ENCODE results near the gene TRPM4.
"Not testable (repeated sequence)": the region's sequence is repeated elsewhere in the genome, so short reads cannot be mapped to it uniquely, and the experiment has no call there.

The TRPM4 gene

DNA sequence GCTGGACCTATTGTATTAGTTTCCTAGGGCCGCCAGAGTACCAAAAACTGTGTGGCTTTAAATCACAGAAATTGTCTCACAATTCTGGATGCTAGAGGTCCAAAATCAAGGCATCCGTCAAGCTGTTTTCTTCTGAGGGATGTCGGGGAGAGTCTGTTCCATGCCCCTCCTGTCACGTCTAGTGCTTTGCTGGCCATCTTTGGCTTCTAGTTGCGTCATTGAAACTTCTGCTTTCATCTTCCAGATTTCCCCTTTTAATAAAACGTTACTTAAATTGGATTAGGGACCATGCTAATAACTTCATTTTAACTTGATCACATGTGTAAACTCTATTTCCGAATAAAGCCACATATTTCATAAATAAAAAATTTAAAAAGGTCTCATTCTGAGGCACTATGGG lies 47.5 kb downstream of the TRPM4 start:
- no peak for DNase-seq (ENCODE audit: low spot score in 2 of 2)
- H3K36me3 Mint-ChIP-seq = no peaks in the 10 kb centered on the region
- peak; percentile 77 for ATAC-seq (ENCODE audit: low read depth)
- no peak overlapping the region for H3K27ac Mint-ChIP-seq
- no peak overlapping the region for H3K4me3 Mint-ChIP-seq
- peaks cover 8% of the 10 kb centered on the region for H3K4me1 Mint-ChIP-seq
- no peaks in the 10 kb centered on the region for H3K9me3 Mint-ChIP-seq
- H3K27me3 Mint-ChIP-seq = peaks cover 3% of the 10 kb centered on the region

- not testable (repeated sequence) for ATAC-seq (ENCODE audit: low read depth); H3K36me3 Mint-ChIP-seq; H3K4me3 Mint-ChIP-seq; H3K27me3 Mint-ChIP-seq; DNase-seq (ENCODE audit: low spot score in 2 of 2); H3K27ac Mint-ChIP-seq; H3K9me3 Mint-ChIP-seq
- peaks cover 17% of the 10 kb centered on the region for H3K4me1 Mint-ChIP-seq
Observed at GRCh38 chr19:49209502-49209901, 51.9 kb downstream of the TRPM4 start.

DNA sequence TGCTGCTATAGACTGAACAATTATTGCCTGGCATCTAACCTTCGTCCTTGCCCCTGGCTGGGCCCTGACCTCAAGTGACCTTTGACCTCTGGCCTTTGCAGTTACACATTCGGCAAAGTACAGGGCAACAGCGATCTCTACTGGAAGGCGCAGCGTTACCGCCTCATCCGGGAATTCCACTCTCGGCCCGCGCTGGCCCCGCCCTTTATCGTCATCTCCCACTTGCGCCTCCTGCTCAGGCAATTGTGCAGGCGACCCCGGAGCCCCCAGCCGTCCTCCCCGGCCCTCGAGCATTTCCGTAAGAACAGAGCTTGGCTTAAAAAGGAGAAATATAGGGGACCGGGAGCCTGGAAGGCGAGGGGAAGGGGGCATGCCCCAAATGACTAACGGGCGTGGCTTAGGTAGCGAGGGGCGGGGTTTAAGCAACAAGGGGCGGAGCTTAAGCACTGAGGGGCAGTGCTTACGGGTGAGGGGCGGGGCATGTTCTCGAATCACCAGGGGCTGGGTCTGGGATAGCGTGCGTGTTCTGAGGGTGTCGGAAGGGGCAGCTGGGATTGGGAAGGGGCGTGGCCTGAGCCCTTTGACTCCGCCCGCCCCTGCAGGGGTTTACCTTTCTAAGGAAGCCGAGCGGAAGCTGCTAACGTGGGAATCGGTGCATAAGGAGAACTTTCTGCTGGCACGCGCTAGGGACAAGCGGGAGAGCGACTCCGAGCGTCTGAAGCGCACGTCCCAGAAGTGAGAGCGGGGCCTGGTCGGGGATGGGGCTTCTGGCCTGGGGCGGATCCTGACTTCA lies 52.7 kb downstream of the TRPM4 start:
- Mint-ChIP-seq H3K4me1 (peaks cover 19% of the 10 kb centered on the region), H3K4me3 (peak overlapping the region; percentile 6), H3K27me3 (no peaks in the 10 kb centered on the region), H3K36me3 (no peaks in the 10 kb centered on the region), H3K9me3 (no peaks in the 10 kb centered on the region), H3K27ac (no peak overlapping the region)
- ATAC-seq (ENCODE audit: low read depth) = peak; percentile 51
- DNase-seq (ENCODE audit: low spot score in 2 of 2) = peak in 1 of 2 donors; percentile 44

DNA sequence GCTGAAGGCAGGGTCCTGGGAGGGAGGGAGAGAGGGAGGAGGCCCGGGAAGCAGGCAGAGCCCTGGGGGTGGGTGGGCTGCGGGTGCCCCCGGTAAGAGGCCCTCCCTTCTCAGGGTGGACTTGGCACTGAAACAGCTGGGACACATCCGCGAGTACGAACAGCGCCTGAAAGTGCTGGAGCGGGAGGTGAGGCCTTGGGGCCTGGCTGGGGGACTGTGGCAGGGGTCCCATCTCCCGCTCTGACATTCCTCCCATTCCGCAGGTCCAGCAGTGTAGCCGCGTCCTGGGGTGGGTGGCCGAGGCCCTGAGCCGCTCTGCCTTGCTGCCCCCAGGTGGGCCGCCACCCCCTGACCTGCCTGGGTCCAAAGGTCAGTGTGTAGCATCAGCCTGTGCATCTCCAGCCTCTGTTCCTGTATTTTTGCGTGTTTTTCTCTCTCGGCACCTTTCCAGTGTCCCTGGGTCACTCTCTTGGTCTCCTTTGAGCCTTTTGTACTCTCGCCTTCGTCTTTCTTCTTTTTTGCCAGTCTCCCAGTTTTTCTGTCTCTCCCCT lies 53.4 kb downstream of the TRPM4 start:
- Mint-ChIP-seq H3K36me3 (no peaks in the 10 kb centered on the region), H3K27ac (no peak overlapping the region), H3K4me1 (peaks cover 19% of the 10 kb centered on the region), H3K27me3 (no peaks in the 10 kb centered on the region), H3K4me3 (no peak overlapping the region), H3K9me3 (no peaks in the 10 kb centered on the region)
- ATAC-seq (ENCODE audit: low read depth) (no peak), DNase-seq (ENCODE audit: low spot score in 2 of 2) (no peak)

DNA sequence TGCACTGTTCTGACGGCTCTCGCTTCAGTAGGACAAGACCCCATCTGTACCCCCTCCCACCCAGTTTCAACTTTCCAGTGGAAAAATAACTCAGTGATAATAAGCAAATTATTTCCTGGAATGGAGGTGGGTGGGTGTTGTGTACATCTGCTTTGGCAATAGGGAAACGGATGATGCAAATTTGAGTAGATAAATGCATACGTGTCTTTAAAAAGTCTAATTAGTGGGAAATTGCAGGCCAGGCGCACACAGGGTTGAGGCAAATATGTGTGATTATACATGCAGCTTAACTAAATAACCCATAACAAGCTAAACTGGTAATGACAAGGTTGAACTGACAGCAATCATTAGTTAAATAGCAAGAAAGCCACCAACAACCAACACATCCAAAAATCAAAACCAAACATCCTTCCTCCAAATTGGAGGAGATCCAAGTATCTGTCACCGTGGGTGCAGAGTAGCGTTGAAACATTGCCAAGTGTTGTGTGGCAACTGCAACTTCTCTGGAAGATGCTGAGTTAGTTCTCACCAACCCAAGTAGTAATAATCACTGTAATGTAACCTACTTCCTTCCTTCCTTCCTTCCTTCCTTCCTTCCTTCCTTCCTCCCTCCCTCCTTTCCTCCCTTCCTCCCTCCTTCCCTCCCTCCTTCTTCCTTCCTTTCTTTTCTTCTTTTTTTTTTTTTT lies 54.6 kb downstream of the TRPM4 start:
- Mint-ChIP-seq H3K27me3 (no peaks in the 10 kb centered on the region), H3K36me3 (no peaks in the 10 kb centered on the region), H3K27ac (no peak overlapping the region), H3K9me3 (no peaks in the 10 kb centered on the region), H3K4me3 (no peak overlapping the region), H3K4me1 (peaks cover 19% of the 10 kb centered on the region)
- no peak for ATAC-seq (ENCODE audit: low read depth)
- DNase-seq (ENCODE audit: low spot score in 2 of 2) = no peak

GRCh38 chr19:49213791-49214190 lies 56.2 kb downstream of the TRPM4 start:
- Mint-ChIP-seq H3K9me3 (no peaks in the 10 kb centered on the region), H3K27me3 (no peaks in the 10 kb centered on the region), H3K36me3 (no peaks in the 10 kb centered on the region), H3K27ac (no peak overlapping the region), H3K4me3 (no peak overlapping the region), H3K4me1 (peaks cover 14% of the 10 kb centered on the region)
- no peak for DNase-seq (ENCODE audit: low spot score in 2 of 2)
- ATAC-seq (ENCODE audit: low read depth) = no peak

DNA sequence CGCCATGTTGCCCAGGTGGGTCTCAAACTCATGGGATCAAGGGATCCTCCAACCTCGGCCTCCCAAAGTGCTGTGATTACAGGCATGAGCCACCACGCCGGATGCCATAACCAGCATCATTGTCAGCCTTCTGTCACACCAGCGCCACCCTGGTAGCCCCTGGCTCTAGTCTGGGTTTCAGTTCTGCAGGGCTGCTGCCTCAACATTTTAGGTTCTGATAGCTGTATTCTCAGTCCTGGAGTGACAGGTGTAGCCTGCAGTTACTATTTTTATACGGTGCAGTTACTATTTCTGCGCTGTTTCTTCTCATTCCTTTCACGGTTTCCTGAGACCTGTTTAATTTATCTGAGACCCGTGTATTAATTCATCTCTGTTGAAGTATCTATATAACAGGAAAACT lies 57.1 kb downstream of the TRPM4 start:
- Mint-ChIP-seq H3K27ac (no peak overlapping the region), H3K4me3 (no peak overlapping the region), H3K9me3 (no peaks in the 10 kb centered on the region), H3K4me1 (peaks cover 14% of the 10 kb centered on the region), H3K36me3 (no peaks in the 10 kb centered on the region), H3K27me3 (no peaks in the 10 kb centered on the region)
- ATAC-seq (ENCODE audit: low read depth) (peak; percentile 62), DNase-seq (ENCODE audit: low spot score in 2 of 2) (no peak)

DNA sequence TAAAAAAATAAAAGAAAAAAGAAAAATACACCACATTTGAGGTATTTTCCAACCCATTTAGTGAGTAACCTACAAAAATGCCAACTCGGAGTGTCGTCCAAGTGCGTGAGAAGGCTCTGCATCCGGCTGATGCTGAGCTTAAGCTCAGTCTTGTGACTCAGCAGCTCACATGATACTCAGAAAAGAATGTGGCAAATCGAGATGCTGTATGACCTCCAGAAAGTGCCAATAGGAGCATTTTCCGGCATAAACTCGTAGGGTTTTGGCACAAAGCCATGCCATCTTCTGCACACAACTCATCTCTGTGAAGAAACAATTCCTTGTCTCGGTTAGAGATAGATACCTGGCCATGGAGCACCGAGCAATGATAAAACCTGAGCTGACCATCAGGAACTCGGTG lies 58.5 kb downstream of the TRPM4 start:
- DNase-seq (ENCODE audit: low spot score in 2 of 2) (no peak), ATAC-seq (ENCODE audit: low read depth) (no peak)
- H3K27me3 Mint-ChIP-seq = no peaks in the 10 kb centered on the region
- H3K27ac Mint-ChIP-seq = no peak overlapping the region
- H3K4me3 Mint-ChIP-seq = no peak overlapping the region
- H3K36me3 Mint-ChIP-seq = no peaks in the 10 kb centered on the region
- no peaks in the 10 kb centered on the region for H3K9me3 Mint-ChIP-seq
- peaks cover 11% of the 10 kb centered on the region for H3K4me1 Mint-ChIP-seq

DNA sequence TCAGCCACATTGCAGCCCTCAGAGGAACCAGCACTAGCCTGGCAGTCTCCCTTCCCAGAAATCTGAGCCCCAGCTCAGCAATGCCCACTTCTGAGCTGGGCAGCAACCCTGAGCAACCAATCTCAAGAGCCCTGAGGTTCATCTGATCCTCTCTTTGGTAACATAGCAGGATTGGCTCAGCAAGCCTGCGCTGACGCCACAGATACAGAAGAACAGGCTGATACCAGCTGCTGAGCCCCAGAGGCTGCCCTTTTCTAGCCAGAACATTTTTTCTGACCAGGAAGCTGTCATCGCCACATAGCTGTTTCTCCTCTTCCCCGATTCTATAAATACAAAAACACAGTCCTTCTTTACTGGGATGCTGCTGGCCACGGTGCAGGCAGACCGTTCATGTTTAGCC lies 59.8 kb downstream of the TRPM4 start:
- no peak overlapping the region for H3K4me3 Mint-ChIP-seq
- H3K36me3 Mint-ChIP-seq = no peaks in the 10 kb centered on the region
- H3K9me3 Mint-ChIP-seq = no peaks in the 10 kb centered on the region
- no peaks in the 10 kb centered on the region for H3K27me3 Mint-ChIP-seq
- H3K27ac Mint-ChIP-seq = no peak overlapping the region
- ATAC-seq (ENCODE audit: low read depth) (no peak), DNase-seq (ENCODE audit: low spot score in 2 of 2) (no peak)
- H3K4me1 Mint-ChIP-seq = peaks cover 3% of the 10 kb centered on the region

GRCh38 chr19:49222011-49222410 lies 64.4 kb downstream of the TRPM4 start:
- no peaks in the 10 kb centered on the region for H3K36me3 Mint-ChIP-seq
- ATAC-seq (ENCODE audit: low read depth) (no peak), DNase-seq (ENCODE audit: low spot score in 2 of 2) (no peak)
- H3K27me3 Mint-ChIP-seq = peaks cover 6% of the 10 kb centered on the region
- no peak overlapping the region for H3K27ac Mint-ChIP-seq
- peaks cover 5% of the 10 kb centered on the region for H3K4me1 Mint-ChIP-seq
- no peak overlapping the region for H3K4me3 Mint-ChIP-seq
- H3K9me3 Mint-ChIP-seq = no peaks in the 10 kb centered on the region

DNA sequence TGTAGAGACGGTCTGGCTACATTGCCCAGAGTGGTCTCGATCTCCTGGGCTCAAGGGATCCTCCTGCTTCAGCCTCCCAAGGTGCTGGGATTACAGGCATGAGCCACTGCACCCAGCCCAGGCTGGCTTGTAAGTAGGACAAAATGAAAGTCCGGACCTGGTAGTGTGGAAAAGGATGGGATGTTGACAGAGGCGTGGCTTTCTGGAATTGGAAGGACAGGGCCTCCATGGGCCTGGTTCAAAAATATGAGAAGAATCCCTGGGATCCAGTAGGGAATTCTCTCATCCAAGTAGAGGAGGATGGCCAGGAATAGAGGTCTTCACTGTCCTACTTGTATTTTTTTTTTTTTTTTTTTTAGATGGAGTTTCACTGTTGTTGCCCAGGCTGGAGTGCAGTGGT lies 64.9 kb downstream of the TRPM4 start:
- no peak for ATAC-seq (ENCODE audit: low read depth)
- H3K4me1 Mint-ChIP-seq = peaks cover 5% of the 10 kb centered on the region
- peaks cover 6% of the 10 kb centered on the region for H3K27me3 Mint-ChIP-seq
- H3K36me3 Mint-ChIP-seq = no peaks in the 10 kb centered on the region
- no peak for DNase-seq (ENCODE audit: low spot score in 2 of 2)
- no peaks in the 10 kb centered on the region for H3K9me3 Mint-ChIP-seq
- no peak overlapping the region for H3K4me3 Mint-ChIP-seq
- no peak overlapping the region for H3K27ac Mint-ChIP-seq

GRCh38 chr19:49223472-49223871 lies 65.9 kb downstream of the TRPM4 start:
- Mint-ChIP-seq H3K27ac (no peak overlapping the region), H3K9me3 (no peaks in the 10 kb centered on the region), H3K27me3 (peaks cover 6% of the 10 kb centered on the region), H3K4me1 (peaks cover 5% of the 10 kb centered on the region), H3K4me3 (no peak overlapping the region), H3K36me3 (no peaks in the 10 kb centered on the region)
- ATAC-seq (ENCODE audit: low read depth) (no peak), DNase-seq (ENCODE audit: low spot score in 2 of 2) (no peak)

DNA sequence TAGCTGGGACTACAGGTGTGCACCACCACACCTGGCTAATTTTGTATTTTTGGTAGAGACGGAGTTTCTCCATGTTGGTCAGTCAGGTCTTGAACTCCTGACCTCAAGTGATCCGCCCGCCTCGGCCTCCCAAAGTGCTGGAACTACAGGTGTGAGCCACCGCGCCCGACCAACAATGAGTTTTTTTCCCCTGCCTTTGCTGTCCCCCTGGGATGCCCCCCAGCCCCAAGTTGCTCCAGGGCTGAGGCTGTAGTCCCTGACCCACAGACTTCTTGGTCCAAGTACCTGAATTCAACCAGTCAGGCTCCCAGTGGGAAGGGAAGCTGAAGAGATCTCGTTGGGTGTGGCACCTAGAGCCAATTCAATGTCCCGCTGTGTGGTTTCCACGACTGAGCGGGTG lies 66.8 kb downstream of the TRPM4 start:
- not testable (repeated sequence) for ATAC-seq (ENCODE audit: low read depth); DNase-seq (ENCODE audit: low spot score in 2 of 2); H3K4me3 Mint-ChIP-seq; H3K27ac Mint-ChIP-seq; H3K4me1 Mint-ChIP-seq; H3K27me3 Mint-ChIP-seq; H3K9me3 Mint-ChIP-seq; H3K36me3 Mint-ChIP-seq

DNA sequence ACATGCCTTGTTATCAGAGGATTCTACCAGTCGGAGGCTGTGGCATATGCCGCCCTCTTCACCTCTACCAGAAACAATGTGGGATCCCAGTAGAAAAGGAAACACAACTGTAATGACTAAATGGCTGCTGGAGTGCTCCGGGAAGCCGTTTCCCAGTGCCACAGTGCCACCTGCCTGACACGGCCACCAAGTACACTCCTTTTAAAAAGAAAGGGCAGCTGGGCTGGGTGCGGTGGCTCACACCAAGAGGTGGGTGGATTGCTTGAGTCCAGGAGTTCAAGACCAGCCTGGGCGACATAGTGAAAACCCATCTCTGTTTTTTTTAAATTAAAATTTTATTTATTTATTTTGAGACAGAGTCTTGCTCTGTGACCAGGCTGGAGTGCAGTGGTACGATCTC lies 67.3 kb downstream of the TRPM4 start:
- no peaks in the 10 kb centered on the region for H3K9me3 Mint-ChIP-seq
- H3K36me3 Mint-ChIP-seq = no peaks in the 10 kb centered on the region
- DNase-seq (ENCODE audit: low spot score in 2 of 2) (no peak), ATAC-seq (ENCODE audit: low read depth) (peak; percentile 58)
- H3K27me3 Mint-ChIP-seq = peaks cover 6% of the 10 kb centered on the region
- no peak overlapping the region for H3K4me3 Mint-ChIP-seq
- H3K4me1 Mint-ChIP-seq = peaks cover 5% of the 10 kb centered on the region
- no peak overlapping the region for H3K27ac Mint-ChIP-seq
